HG02642 (cell line): ENCODE measurements around the gene NEDD9.

ENCODE experiments used
- ATAC-seq: cut with Tn5 transposase; IDR thresholded peaks from one replicate; pipeline ENCODE4 v1.9.1; 2021; ENCODE audit warnings: mild to moderate bottlenecking; ENCODE audit not compliant: unreplicated experiment, poor library complexity

Gene NEDD9, protein sequence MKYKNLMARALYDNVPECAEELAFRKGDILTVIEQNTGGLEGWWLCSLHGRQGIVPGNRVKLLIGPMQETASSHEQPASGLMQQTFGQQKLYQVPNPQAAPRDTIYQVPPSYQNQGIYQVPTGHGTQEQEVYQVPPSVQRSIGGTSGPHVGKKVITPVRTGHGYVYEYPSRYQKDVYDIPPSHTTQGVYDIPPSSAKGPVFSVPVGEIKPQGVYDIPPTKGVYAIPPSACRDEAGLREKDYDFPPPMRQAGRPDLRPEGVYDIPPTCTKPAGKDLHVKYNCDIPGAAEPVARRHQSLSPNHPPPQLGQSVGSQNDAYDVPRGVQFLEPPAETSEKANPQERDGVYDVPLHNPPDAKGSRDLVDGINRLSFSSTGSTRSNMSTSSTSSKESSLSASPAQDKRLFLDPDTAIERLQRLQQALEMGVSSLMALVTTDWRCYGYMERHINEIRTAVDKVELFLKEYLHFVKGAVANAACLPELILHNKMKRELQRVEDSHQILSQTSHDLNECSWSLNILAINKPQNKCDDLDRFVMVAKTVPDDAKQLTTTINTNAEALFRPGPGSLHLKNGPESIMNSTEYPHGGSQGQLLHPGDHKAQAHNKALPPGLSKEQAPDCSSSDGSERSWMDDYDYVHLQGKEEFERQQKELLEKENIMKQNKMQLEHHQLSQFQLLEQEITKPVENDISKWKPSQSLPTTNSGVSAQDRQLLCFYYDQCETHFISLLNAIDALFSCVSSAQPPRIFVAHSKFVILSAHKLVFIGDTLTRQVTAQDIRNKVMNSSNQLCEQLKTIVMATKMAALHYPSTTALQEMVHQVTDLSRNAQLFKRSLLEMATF

DNA sequence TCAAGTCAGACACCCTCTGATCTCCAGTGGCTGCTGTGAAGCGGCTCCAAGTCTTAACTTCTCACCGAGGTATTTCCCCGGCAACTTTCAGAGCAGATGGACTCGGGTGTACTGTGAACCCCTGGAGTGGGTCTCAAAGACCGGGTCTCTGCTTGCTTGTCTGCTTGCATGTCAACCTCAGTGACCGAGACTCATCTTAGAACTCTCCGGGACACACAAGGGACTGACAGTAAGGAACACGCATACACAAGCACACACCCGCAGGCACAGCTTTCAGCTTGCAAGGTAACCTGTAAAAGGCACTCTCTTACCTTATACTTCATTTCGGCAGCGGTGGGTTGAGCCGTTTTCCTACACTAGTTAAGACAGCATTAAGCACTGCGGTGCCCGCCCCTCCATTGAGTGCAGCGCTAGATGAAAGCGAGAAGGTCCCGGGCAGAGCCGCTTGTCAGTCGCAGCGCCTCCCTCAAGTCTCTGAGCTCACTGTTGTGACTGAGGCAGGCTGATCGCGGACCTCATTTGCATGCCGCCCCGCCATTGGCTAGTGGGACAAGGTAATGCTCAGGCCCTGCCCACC is at the start of gene NEDD9:
Gene NEDD9, minus strand, starts transcription at position 476 of the 577 bp plus-strand sequence. Its CDS starts 153 bp downstream, at position 323.
- peak; percentile 99 for ATAC-seq

DNA sequence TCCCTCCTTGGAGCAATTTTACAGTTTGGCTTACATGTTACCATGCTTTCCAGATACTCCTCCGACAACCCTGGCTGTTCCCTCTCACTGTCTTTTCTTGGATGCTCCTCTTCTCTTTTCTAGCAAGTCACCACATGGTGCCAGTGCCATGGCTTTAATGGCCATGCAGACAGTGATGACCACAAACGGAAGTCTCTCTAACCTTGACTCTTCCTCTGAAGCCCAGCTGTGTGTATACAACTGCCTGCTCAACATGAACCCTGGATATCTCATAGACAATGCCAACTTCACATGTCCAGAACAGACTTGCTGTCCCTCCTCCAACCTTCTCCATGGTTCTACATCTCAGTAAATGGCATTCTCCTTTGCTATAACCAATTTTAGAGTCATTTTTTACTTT is 49.8 kb upstream of the NEDD9 start:
- no peak for ATAC-seq

DNA sequence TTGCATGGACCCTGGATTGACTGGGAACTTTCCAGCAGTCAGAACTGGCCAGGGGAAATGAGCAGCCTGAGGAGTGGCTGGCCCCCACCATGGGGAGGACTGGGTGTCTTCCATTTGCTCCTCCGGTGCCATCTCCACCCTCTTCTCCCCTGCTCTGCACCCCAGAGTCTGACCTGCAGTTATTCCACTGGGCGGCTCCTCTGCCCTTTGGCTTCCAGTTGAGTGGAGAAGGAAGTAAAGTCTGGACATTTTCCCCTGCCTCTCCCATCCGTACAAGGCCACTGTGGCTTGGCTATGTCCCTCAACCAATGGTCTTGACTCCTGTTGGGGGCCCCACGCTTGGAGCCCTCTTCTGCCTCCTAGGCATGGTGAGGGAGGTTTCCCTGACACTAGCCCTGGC is 47.9 kb upstream of the NEDD9 start:
- ATAC-seq, result no peak

DNA sequence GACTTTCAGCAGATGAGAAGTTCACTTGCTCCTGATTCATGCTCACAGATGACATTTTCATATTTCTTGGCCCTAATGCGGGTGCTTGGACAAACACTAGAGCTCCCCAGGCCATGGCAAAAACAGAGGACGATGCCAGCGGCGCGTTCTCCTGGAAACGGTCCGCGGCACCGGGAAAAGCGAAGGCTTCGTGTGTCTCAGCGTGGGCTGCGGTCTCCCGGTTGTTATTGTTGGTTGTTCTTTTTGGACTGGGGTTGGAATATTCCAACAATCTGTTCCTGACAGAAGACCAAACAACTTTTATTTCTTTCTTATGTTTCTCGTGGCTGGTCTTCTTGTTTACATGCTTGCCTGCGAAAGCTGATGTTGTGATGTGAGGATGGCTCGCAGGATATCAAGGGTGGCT is 46.8 kb upstream of the NEDD9 start:
- no peak for ATAC-seq

DNA sequence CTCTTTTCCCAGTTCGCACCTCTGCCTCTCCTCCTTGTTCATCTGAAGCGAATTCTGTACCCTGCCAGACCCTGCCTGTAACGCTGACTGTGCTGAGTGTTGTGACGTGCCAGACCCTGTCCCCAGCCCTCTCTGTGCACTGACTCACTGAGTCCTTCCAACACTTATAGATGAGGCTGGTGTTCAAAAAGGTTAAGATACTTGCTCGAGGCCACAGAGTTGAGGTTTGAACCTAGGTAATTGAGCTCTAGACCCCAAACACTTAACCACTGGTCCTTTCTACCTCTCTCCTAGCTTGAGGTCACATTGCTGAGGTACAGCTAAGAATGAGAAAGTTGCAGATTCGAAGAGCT is 45.7 kb upstream of the NEDD9 start:
- ATAC-seq, result peak; percentile 24

DNA sequence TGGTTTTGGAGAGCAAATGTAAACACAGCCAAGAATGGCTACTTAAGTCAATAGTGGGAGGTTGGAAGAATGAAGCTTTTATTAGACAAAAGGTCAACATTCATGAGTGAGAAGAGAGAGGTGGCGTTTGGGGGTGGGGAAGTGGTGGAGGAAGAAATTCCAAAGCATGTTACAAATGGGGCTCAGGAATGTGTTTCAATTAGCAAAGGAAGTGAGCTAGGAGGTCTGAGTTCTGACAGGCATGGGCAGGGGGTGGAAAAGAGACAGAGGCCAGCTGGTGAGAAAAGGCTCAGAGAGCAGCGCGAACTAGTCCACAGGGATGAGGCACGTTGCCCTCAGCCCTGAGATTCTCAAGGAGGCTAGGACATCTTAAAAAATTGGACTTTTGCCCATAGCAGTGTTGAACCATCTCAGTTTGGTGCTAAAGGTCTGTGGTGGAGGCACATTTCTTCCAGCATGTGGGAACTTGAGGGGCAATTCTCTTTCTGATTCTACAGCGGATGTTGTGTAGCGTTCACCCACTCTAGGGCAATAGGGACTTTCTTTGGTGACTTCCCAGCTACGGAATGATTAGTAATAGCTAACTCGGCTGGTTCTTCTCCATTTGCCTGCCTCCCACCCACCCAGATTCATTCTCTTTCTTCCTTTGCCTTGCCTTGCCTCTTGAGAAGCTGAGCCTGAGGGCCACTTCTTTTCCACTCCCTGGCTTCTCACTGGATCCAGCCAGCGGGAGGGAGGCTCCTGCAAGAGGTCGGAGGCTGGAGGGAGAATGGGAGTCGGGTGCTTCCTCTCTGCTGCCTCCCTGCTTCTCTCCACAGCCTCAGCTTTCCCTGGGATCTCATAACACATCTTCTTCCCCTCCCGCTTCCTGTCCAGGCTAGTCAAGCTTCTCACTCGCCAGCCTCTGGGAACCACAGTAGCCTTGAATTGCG is 45.1 kb upstream of the NEDD9 start:
- peak; percentile 55 for ATAC-seq

DNA sequence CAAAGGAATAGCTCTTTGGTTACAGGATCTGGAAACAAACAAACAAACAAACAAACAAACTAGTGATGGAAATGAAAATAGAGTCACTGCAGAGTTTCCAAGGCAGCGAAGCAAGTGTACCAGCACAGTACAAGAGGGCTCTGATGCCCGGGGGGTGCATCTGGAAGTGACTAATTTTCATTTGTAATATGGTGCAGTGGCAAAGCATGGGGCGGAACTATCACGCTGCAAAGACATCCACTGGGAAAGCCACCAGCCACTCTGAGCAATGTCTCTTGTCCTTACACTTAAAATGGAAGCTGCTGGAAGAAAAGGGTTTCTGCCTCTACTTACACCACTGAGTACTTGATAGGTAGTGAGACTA is 44.4 kb upstream of the NEDD9 start:
- no peak for ATAC-seq

DNA sequence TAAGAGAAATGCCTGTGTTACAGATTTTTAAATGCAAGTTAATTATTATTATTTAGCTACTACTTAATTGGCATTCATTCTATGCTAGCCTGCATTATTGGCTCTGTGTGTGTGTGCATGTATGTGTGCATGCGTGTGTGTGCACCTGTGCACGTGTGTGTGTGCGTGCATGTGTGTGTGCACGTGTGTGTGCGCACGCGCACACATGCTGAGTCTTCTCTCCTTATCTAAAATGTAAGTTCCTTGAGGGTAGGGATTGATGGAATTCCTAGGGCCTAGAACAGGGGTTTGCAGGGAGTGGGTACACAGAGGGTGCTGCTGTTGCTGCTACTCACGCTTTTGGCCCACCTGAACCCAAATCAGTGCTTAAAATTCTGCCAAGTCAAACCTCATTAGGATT is 43.8 kb upstream of the NEDD9 start:
- no peak for ATAC-seq

DNA sequence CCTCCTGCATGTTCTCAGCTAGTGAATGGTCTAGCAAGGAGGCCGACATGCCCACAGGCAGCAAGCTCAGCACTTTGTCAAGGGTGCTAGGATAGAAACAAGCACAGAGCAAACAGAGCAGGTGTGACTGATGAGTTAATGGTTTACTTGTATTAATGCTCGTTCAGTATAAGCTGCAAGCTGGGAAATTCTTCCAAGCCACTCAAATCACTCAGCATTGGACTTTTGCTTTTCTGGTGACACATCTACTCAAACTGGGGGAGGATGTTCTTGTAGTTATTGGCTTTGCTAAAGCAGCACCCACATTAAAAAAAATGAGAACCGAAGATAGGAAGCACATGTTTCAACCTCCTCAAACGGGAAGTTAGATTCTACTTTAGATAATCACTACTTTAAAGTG is 43.1 kb upstream of the NEDD9 start:
- peak; percentile 80 for ATAC-seq

DNA sequence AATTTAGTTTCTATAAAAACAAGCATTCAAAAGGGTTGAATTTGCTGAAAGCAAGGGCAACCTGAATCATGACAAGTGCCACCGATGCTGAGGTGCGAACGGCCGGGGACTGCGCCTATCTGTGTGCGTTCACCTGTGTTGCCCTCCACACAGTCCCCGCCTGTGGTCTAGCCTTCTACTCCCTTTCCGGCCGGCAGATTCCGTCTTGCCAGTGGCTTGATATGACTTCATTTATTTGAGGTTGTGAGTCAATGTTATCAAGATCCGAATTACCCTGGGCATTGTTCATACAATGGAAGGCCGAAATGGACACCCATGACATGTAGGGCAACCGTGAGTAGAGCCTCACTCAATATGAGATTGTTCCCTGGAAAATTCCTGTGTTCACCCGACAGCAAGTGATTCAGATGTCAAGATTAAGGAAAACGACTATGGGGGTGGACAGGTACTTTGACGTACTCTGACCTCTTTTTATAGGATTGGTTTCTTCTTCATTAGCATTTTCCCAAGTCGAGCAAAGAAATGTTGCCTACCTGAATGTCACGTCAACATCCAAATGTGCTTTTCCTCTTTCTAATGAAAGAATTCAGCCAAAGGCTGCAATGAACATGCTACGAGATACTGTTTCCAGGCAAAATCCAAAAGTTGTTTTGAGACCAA is 41.1 kb upstream of the NEDD9 start:
- no peak for ATAC-seq

DNA sequence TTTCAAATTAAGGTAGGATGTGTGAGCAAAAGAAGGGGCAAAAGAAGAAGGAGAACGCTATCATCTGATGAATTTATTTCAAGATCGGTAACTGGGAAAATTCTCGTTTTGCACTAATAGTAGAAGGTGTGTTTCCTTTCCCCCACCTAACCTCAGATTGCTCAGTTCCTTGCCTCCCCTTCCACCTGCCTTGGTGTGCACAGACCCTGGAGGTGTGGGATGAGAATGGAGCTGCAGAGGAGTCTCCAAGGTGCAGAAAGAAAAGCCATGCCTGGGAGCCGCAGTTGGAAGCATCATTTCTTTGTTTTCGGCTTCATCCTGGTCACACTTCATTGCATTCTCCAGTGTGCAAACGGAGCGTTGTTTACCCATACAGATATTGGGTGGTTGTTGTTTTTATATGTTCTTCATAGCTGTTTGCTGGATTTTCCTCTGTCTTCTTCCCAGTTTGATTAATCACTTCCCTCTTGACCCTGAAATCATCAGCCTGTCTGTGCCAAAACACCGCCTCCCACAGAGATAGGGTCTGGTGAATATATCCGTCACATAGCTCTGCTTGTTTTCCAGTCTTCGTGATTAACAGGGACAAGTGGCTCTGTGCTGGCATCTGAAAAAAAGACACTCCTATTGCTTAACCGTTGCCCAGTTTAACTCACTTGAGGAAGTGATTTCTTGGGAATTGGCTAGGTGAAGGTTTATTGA is 40.2 kb upstream of the NEDD9 start:
- no peak for ATAC-seq

DNA sequence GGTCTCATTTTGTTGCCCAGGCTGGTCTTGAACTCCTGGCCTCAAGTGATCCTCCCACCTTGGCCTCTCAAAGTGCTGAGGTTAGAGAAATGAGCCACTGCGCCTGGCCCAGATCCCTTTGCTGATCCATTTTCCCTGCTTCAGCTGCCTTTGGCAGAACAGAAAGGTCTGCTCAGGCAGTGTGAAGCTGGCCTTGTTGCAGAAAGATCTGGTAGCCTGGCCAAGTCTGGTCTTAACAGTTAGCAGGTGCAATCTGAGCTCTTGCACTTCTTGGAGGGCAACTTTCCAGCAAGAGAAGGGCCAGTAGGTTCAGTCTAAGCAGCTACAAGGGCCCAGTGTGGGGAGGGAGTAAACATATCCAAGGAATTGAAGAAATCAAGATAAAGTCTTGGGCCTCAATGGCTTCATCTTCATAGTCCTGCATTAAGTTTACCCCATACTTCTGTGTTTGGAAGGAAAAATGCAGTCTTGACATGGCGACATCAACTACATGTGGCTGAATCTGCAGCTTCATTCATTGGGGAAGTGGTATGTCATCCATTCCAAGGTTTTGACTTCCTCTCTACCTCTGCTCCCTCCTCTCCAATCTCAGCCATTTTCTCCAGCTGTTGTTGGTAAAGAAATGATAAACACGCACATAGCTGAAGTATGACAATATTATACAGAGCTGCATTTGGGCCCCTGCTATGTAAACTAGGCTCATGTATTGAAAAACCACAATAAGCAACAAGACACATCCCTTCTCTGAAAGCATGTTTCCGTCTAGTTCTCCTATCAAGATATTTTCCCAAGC is 39.0 kb upstream of the NEDD9 start:
- ATAC-seq, result no peak

DNA sequence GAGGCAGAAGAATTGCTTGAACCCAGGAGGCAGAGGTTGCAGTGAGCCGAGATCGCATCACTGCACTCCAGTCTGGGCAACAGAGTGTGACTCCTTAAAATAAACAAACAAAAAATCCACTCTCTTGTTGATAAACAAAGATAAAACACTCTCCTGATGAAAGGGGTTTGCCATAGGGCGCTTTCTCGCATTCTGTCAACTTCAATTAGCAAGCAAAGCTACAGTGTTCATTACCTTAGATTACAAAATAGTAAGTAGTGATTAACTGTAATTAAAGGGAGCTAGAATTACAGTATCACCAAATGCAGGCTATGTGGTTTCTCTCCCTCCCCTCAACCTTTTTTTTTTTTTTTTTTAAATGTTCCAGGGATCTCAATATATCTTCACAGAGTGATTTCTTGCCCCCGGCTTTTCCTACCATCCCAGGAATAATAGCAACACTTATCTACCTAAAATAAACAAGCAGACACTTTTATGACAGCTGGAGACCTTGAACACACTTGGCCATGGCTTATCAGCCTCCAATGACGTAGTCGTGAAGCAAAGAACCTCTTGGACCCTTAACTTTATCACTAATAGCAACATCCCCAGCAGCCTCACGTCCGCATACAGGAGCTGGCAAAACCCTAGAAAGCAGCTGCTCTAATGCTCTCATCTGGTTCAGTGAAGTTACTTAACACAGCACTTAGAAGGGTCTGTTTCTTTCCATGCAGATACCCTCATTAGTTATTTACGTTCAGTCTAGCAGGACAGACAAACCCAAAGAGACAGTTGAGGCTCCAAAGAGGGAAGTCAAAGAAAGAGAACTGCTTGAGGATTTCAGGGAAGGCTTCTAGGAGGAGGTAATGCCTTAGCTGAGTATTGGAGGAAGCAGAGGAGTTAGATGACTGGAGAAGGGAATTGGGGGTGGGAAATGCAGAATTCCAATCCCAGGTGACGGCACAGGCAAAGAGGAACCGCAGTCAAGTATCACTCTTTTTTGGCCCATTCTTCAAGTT is 37.9 kb upstream of the NEDD9 start:
- ATAC-seq, result no peak

DNA sequence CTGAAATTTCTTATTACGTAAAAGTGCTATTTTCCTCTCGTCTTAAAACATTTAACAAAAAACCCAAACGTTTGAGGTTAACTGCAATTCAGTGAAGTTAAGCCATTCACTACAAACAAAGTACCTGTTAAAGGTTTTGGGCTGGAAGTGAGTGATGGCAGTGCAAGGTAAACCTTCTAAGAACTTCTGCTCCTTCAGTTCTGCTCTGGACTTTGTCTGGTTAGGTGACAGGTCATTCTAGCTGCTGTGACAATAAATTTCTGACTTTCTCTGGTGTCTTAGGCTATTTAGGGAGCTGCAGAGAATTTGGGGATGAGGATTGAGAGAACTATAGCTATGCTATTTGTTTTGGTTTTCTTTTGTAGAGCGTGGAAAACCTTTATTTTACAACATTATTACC is 36.5 kb upstream of the NEDD9 start:
- no peak for ATAC-seq

DNA sequence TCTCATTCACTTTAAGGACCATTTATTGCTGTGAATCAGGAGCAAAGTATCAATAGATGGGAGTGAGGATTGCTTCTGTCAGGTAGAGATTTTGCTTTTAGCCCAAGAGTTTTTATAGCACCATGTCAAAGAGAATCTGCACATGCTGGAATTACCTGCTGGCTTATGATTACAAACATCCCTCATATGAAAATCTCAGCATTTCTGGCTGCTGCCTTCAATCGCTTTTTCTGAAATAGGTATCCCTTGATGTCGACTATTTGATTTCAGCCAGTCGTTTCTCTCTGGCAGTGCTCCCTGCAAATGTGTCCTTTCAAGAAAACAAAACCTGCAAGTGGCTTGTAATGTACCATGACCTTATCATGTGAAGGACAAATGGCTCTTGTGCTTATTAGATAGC is 34.5 kb upstream of the NEDD9 start:
- ATAC-seq, result no peak

DNA sequence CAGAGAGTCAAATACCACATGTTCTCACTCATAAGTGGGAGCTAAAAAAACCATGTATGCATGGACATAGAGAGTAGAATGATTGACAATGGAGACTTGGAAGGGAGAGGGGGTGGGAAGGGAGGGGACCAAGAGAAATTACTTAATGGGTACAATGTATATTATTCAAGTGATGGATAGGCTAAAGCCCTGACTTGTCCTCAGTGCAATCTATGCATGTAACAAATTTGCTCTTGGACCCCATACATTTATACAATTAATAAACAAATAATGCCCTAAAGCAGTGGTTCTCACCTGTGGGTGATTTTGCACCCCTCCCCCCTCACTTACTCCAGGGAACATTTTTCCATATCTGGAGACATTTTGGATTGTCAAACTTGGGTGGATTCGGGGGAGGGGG is 33.5 kb upstream of the NEDD9 start:
- ATAC-seq, result no peak

DNA sequence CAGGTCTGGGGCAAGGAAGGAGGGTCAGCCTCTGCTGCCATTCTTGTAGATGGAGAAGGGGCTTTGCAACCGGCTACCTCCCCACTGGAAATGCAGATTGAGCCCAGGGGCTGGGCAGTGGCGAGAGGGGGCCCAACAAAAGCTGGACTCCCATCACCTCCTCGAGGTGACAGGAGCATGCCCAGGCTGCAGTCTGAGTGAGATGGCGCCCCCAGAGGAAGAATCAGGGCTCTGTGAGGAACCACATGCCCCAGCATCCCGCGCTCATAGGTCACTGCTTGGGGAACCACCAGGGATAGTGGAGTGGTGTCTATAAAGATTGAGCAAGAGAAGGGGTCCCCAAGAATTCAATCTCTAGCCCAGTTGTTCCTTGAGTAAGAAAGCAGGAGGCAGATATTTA is 31.6 kb upstream of the NEDD9 start:
- no peak for ATAC-seq
